ENCODE measurements around the gene TEX51.

DNA sequence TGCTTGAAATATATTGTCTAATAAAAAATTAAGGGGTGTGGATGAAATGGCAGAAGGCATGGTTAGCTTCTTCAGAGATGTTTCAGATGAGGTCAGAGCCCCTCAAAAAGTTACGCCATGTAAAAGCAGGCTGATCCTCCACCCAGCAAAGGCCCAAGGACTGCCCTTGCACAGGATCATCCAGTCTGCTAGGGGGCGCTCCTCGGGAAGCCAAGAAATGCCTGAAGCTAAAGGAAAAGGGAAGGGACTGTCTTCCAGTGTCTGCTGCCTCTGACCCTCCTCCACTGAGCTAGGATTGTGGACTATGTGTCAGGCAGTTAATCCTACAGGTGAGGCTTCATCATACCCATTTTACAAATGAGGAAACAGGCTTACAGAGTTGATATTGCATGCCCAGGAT lies 33.8 kb upstream of the TEX51 start:
- TF ChIP-seq CTCF (IDR thresholded peaks at IDR 0.05) (no peak), EZH2phosphoT487 (IDR thresholded peaks at IDR 0.05; ENCODE audit: borderline replicate concordance, low read depth) (no peak), RFX5 (IDR thresholded peaks at IDR 0.05; ENCODE audit: low read length) (no peak), USF2 (IDR thresholded peaks at IDR 0.05; ENCODE audit: borderline replicate concordance, low read depth, low read length) (no peak), POLR2AphosphoS5 (IDR thresholded peaks at IDR 0.05; ENCODE audit: low read depth, low read length) (no peak), RAD21 (IDR thresholded peaks at IDR 0.05; ENCODE audit: low read length) (no peak), EP300 (IDR thresholded peaks at IDR 0.05; ENCODE audit: borderline replicate concordance in 1 of 2, low read depth in 1 of 2, low read length in 1 of 2) (no peak), SMC3 (IDR thresholded peaks at IDR 0.05; ENCODE audit: low read depth, low read length) (no peak), TCF12 (IDR thresholded peaks at IDR 0.05) (no peak), MXI1 (IDR thresholded peaks at IDR 0.05; ENCODE audit: low read depth, low read length) (no peak)
- TF ChIP-seq, protein P1, sequence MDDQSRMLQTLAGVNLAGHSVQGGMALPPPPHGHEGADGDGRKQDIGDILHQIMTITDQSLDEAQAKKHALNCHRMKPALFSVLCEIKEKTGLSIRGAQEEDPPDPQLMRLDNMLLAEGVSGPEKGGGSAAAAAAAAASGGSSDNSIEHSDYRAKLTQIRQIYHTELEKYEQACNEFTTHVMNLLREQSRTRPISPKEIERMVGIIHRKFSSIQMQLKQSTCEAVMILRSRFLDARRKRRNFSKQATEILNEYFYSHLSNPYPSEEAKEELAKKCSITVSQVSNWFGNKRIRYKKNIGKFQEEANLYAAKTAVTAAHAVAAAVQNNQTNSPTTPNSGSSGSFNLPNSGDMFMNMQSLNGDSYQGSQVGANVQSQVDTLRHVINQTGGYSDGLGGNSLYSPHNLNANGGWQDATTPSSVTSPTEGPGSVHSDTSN (IDR thresholded peaks at IDR 0.05) = no peak
- TF ChIP-seq, protein P2, sequence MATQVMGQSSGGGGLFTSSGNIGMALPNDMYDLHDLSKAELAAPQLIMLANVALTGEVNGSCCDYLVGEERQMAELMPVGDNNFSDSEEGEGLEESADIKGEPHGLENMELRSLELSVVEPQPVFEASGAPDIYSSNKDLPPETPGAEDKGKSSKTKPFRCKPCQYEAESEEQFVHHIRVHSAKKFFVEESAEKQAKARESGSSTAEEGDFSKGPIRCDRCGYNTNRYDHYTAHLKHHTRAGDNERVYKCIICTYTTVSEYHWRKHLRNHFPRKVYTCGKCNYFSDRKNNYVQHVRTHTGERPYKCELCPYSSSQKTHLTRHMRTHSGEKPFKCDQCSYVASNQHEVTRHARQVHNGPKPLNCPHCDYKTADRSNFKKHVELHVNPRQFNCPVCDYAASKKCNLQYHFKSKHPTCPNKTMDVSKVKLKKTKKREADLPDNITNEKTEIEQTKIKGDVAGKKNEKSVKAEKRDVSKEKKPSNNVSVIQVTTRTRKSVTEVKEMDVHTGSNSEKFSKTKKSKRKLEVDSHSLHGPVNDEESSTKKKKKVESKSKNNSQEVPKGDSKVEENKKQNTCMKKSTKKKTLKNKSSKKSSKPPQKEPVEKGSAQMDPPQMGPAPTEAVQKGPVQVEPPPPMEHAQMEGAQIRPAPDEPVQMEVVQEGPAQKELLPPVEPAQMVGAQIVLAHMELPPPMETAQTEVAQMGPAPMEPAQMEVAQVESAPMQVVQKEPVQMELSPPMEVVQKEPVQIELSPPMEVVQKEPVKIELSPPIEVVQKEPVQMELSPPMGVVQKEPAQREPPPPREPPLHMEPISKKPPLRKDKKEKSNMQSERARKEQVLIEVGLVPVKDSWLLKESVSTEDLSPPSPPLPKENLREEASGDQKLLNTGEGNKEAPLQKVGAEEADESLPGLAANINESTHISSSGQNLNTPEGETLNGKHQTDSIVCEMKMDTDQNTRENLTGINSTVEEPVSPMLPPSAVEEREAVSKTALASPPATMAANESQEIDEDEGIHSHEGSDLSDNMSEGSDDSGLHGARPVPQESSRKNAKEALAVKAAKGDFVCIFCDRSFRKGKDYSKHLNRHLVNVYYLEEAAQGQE (IDR thresholded peaks at IDR 0.05; ENCODE audit: low read depth, low read length) = no peak
- TF ChIP-seq, protein P3, sequence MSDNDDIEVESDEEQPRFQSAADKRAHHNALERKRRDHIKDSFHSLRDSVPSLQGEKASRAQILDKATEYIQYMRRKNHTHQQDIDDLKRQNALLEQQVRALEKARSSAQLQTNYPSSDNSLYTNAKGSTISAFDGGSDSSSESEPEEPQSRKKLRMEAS (IDR thresholded peaks at IDR 0.05; ENCODE audit: low read depth) = no peak

All from SK-N-SH (cell line).